Memory B cell (primary cell): Measurements from ENCODE around the gene MAPK7.
A peak's percentile ranks its signal among the peaks of the same experiment; 100 is the strongest.

Source experiments
- ATAC-seq: fragments of 150-1000 bp; cut with Tn5 transposase; 2 replicates; pipeline ENCODE4 v1.10.0; 2021; ENCODE audit warnings: low read depth, mild to moderate bottlenecking, moderate library complexity
- DNase-seq, 2 donors: peaks; one replicate each; pipeline ENCODE4 v3.0.0; 2022; ENCODE audit warnings: low spot score in 2 of 2
- H3K27ac Mint-ChIP-seq: one replicate; pipeline ENCODE4 v1.8.0; 2022; ENCODE audit warnings: mild to moderate bottlenecking, moderate library complexity, mixed read lengths
- H3K27me3 Mint-ChIP-seq: one replicate; pipeline ENCODE4 v1.8.0; 2022; ENCODE audit warnings: mixed read lengths
- H3K36me3 Mint-ChIP-seq: one replicate; pipeline ENCODE4 v1.8.0; 2022; ENCODE audit warnings: mild to moderate bottlenecking, mixed read lengths
- H3K4me1 Mint-ChIP-seq: one replicate; pipeline ENCODE4 v1.8.0; 2022; ENCODE audit warnings: mixed read lengths
- H3K4me3 Mint-ChIP-seq: one replicate; pipeline ENCODE4 v1.8.0; 2022; ENCODE audit warnings: mild to moderate bottlenecking, moderate library complexity, mixed read lengths
- H3K9me3 Mint-ChIP-seq: one replicate; pipeline ENCODE4 v1.8.0; 2022; ENCODE audit warnings: mixed read lengths

The MAPK7 gene

DNA sequence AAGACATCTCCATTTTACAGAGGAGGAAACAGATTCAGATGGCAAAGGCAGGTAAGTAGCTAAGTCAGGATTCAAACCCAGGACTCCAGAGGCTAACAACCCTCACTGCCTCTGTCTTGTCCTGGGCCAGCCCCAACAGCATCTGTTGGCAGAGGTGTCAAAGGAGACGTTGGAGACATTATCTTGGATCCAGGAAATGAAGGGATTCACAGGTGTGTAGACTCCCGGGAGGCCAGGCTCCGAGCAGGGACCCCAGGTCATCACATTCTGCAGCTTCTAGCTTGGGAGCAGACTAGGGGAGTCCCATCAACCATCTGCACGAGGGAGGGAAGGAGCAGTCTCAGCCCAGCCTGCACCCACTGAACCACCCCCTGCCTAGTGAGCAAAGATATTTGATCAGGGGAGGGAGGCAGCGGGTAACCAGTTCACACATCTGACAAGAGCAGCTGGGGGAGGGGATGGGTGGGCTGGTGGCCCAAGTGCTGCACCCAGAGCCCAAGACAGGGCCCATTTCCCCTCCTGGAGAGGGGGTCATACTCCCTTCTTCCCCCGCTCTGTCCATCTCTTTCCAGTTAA, 14.8 kb upstream of the MAPK7 start:
- peaks cover 18% of the 10 kb centered on the region for H3K4me1 Mint-ChIP-seq

DNA sequence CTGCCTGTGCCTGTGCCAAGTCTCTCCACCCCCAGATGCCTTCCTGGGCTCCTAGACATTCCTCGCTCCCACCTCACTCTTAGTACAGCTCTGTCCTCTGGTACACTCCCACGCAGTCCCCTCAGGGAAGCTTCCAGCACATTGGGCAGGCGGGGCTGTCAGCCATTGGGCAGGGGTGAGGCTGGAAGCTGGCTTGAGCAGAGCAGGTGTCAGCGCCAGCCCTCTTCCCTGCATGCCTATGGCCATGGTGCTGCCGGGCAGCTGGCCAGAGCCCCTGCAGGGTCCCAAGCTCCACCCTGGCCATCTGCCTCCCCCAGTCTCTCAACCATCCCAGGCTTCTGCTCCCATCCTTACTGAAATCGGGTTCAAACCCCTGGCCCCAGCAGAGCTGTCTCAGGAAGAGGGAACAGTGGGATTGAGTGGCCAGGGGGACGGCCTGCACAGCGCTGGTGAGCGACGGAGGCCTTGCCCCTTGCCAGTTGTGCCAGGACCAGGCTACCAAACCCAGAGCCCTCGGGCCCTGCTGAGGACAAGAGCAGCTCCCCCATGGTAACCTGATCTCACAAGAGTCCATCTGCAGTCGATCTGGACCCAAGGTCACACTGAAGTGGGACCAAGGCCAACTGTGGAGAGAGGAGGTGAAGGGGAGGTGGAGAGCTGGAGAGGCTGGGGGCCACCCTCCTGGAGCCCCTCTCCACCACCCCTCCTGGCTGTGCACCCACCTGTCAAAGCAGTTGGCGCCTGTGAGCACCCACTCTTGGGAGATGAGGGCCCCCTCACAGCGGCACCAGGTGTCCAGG, 13.4 kb upstream of the MAPK7 start:
- ATAC-seq (no peak), DNase-seq (no peak)
- H3K4me1 Mint-ChIP-seq: peaks cover 25% of the 10 kb centered on the region
- no peaks in the 10 kb centered on the region for H3K27me3 Mint-ChIP-seq
- H3K4me3 Mint-ChIP-seq: no peak overlapping the region
- H3K27ac Mint-ChIP-seq: no peak overlapping the region
- H3K36me3 Mint-ChIP-seq: no peaks in the 10 kb centered on the region
- no peaks in the 10 kb centered on the region for H3K9me3 Mint-ChIP-seq

More for the DNA sequence above, 14.8 kb upstream of the MAPK7 start:
- no peak for DNase-seq
- H3K4me3 Mint-ChIP-seq: peak overlapping the region; percentile 43
- peaks cover 3% of the 10 kb centered on the region for H3K27me3 Mint-ChIP-seq
- no peaks in the 10 kb centered on the region for H3K36me3 Mint-ChIP-seq
- no peak for ATAC-seq
- H3K9me3 Mint-ChIP-seq: no peaks in the 10 kb centered on the region
- H3K27ac Mint-ChIP-seq: peak overlapping the region; percentile 62

DNA sequence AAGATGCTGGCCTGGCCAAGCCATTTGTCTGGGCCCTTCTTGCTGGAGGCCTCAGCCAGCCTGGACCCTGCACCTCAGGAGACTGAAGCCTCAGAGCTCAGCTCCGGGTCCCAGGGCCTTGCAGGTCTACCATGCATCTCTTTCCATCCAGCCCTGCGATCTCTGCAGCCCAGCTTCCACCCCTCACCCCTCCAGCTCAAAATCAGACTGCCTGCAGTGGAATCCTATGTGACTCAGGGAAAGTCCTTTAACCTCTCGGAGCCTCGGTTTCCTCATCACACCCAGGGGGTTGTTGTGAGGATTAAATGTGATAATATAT, 12.8 kb upstream of the MAPK7 start:
- Mint-ChIP-seq H3K27ac (no peak overlapping the region), H3K27me3 (no peaks in the 10 kb centered on the region), H3K9me3 (no peaks in the 10 kb centered on the region), H3K36me3 (no peaks in the 10 kb centered on the region), H3K4me1 (peaks cover 30% of the 10 kb centered on the region), H3K4me3 (no peak overlapping the region)
- ATAC-seq (no peak), DNase-seq (no peak)

DNA sequence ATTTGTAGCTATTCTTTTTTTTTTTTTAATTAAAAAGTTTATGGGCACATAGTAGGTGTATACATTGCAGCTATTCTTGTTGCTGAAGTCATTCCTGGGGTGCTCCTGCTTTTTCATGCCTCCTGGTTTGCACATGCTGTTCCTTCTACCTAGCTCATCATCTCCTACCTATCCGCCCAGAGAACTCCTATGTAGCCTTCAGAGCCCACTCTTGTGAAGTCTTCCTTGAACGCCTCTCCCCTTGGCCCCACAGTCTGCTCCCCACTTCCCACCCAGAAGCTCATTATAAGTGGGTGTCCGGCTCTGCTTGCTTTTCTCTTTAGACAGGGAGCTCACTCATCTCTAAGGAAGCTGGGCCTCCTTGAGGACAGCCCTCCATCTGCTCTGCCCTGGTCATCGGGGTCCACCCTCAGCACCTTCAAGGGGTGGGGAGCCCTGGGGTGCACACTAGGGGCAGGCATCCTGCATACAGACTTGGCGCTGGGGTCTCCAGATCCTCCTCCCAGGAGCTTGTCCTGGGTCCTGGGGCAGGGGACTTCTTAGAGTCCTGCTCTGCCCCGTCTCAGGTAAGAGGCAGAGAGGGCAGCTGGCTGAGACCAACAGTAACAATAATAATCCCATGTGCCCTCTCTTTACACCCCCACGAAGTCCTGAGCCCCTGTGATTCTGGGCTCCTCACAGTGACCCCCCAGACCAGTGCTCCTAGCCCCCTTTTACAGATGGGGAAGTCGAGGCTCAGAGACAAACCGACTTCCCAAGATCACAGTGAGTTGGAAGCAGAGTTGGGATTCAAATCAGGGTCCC, 12.3 kb upstream of the MAPK7 start:
- H3K9me3 Mint-ChIP-seq: no peaks in the 10 kb centered on the region
- DNase-seq (no peak), ATAC-seq (no peak)
- H3K36me3 Mint-ChIP-seq: no peaks in the 10 kb centered on the region
- H3K4me3 Mint-ChIP-seq: no peak overlapping the region
- peaks cover 35% of the 10 kb centered on the region for H3K4me1 Mint-ChIP-seq
- peak overlapping the region; percentile 43 for H3K27ac Mint-ChIP-seq
- no peaks in the 10 kb centered on the region for H3K27me3 Mint-ChIP-seq

DNA sequence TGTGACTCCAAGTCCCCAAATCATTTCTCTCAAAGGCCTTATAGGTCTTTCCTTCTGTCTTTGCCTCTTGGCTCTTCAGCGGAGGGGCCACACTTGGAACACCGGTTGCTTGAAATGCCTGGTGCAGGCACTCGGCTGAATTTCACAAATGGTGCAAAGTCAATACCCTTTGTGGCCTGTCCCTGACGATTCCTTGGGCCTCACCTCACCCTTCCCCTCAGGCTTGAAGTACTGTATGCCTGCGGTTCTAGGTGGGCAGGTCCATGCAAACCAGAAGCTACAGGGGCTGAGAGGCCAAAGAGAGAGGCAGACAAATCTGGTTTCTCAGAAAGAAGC, 11.7 kb upstream of the MAPK7 start:
- Mint-ChIP-seq H3K4me1 (peaks cover 37% of the 10 kb centered on the region), H3K4me3 (no peak overlapping the region), H3K9me3 (no peaks in the 10 kb centered on the region), H3K27me3 (no peaks in the 10 kb centered on the region), H3K36me3 (no peaks in the 10 kb centered on the region), H3K27ac (peak overlapping the region; percentile 43)
- DNase-seq: no peak
- ATAC-seq: no peak

DNA sequence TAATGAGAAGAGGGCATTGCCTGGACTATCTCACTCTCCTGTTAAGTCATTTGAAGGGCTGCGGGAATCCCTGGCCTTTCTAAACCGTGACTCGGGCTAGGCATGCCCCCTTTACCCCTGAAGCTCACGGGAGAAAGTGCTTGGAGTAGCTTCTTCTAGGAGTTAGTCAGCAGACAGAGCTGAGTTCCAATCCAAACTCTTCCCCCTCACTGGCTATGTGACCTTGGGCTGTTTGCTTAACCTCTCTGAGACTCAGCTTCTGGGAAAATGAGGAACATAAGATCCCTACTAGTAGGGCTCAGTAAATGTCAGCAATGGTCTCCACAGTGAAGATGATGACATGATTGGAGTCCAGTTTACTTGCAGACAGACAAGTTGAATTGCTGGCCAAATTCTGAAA, 10.1 kb upstream of the MAPK7 start:
- Mint-ChIP-seq H3K9me3 (no peaks in the 10 kb centered on the region), H3K4me1 (peaks cover 38% of the 10 kb centered on the region), H3K4me3 (no peak overlapping the region), H3K27ac (peak overlapping the region; percentile 82), H3K36me3 (no peaks in the 10 kb centered on the region), H3K27me3 (no peaks in the 10 kb centered on the region)
- DNase-seq: no peak
- no peak for ATAC-seq

GRCh38 chr17:19369107-19369778, 9.1 kb upstream of the MAPK7 start:
- no peaks in the 10 kb centered on the region for H3K27me3 Mint-ChIP-seq
- H3K9me3 Mint-ChIP-seq: no peaks in the 10 kb centered on the region
- ATAC-seq: no peak
- DNase-seq: no peak
- H3K4me1 Mint-ChIP-seq: peaks cover 38% of the 10 kb centered on the region
- H3K27ac Mint-ChIP-seq: peak overlapping the region; percentile 88
- peak overlapping the region; percentile 0 for H3K4me3 Mint-ChIP-seq
- peaks cover 2% of the 10 kb centered on the region for H3K36me3 Mint-ChIP-seq

GRCh38 chr17:19369846-19370492, 8.3 kb upstream of the MAPK7 start:
- Mint-ChIP-seq H3K9me3 (no peaks in the 10 kb centered on the region), H3K4me1 (peaks cover 38% of the 10 kb centered on the region), H3K27ac (peak overlapping the region; percentile 88), H3K4me3 (peak overlapping the region; percentile 77), H3K36me3 (peaks cover 2% of the 10 kb centered on the region), H3K27me3 (no peaks in the 10 kb centered on the region)
- peak; percentile 70 for ATAC-seq
- no peak for DNase-seq

- Mint-ChIP-seq H3K36me3 (peaks cover 2% of the 10 kb centered on the region), H3K4me1 (peaks cover 38% of the 10 kb centered on the region), H3K27me3 (no peaks in the 10 kb centered on the region), H3K27ac (peak overlapping the region; percentile 88), H3K9me3 (no peaks in the 10 kb centered on the region), H3K4me3 (peak overlapping the region; percentile 77)
- DNase-seq: peak in 1 of 2 donors; percentile 28
- ATAC-seq: peak; percentile 78
Observed at GRCh38 chr17:19370493-19370960, 7.8 kb upstream of the MAPK7 start.

- Mint-ChIP-seq H3K4me3 (peak overlapping the region; percentile 77), H3K36me3 (peaks cover 2% of the 10 kb centered on the region), H3K27me3 (no peaks in the 10 kb centered on the region), H3K27ac (peak overlapping the region; percentile 88), H3K4me1 (peaks cover 40% of the 10 kb centered on the region), H3K9me3 (no peaks in the 10 kb centered on the region)
- no peak for ATAC-seq
- no peak for DNase-seq
Observed at GRCh38 chr17:19371259-19372010, 6.9 kb upstream of the MAPK7 start.

DNA sequence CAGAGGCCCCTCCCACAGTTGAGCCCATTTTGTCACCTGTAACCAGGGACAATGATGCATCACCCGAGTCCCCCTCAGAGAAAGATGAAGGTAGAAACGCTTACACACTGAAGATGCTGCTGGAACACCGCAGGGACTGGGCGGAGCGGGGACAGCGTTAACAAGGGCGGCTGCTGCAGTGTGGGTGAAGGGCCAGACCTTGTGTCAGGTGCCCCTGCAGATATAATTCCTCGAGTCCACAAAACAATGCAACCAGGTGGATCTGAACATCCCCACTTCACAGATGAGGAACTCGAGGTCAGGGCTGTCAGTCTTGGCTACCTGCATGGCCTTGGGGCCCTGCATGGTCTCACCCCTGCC, 6.3 kb upstream of the MAPK7 start:
- Mint-ChIP-seq H3K4me1 (peaks cover 39% of the 10 kb centered on the region), H3K36me3 (peaks cover 2% of the 10 kb centered on the region), H3K27ac (peak overlapping the region; percentile 76), H3K4me3 (no peak overlapping the region), H3K27me3 (no peaks in the 10 kb centered on the region), H3K9me3 (no peaks in the 10 kb centered on the region)
- no peak for ATAC-seq
- DNase-seq: no peak

GRCh38 chr17:19372439-19372838, 5.9 kb upstream of the MAPK7 start:
- H3K4me3 Mint-ChIP-seq: no peak overlapping the region
- H3K27me3 Mint-ChIP-seq: no peaks in the 10 kb centered on the region
- no peak overlapping the region for H3K27ac Mint-ChIP-seq
- peaks cover 41% of the 10 kb centered on the region for H3K4me1 Mint-ChIP-seq
- DNase-seq (no peak), ATAC-seq (no peak)
- H3K36me3 Mint-ChIP-seq: peaks cover 2% of the 10 kb centered on the region
- H3K9me3 Mint-ChIP-seq: no peaks in the 10 kb centered on the region

- Mint-ChIP-seq H3K4me3 (no peak overlapping the region), H3K36me3 (peaks cover 2% of the 10 kb centered on the region), H3K27me3 (no peaks in the 10 kb centered on the region), H3K4me1 (peaks cover 41% of the 10 kb centered on the region), H3K27ac (no peak overlapping the region), H3K9me3 (no peaks in the 10 kb centered on the region)
- no peak for DNase-seq
- no peak for ATAC-seq
Observed at GRCh38 chr17:19372866-19373504, 5.3 kb upstream of the MAPK7 start.
